Endodermal cell (in vitro differentiated cells): ENCODE results near the gene TRPM6. TPM values are rescaled to one million over a fixed set of nuclear protein-coding genes. Genes with fewer than 3 reads are reported as not detected.

Experiments used
- DNase-seq: peaks from one replicate; pipeline ENCODE4 v3.0.0-alpha.2; 2017
- H3K27ac ChIP-seq: 2 replicates; pipeline ENCODE4 v1.5.1; 2013; ENCODE audit warnings: mild to moderate bottlenecking, low read depth, low read length, moderate library complexity
- H3K27me3 ChIP-seq: 2 replicates; pipeline ENCODE4 v1.6.1; 2013; ENCODE audit warnings: mild to moderate bottlenecking, low read length, moderate library complexity; ENCODE audit not compliant: insufficient read depth, control insufficient read depth, poor library complexity, severe bottlenecking
- H3K36me3 ChIP-seq: 2 replicates; pipeline ENCODE4 v1.7.0; 2013; ENCODE audit warnings: mild to moderate bottlenecking, low read length, moderate library complexity; ENCODE audit not compliant: control insufficient read depth, insufficient read depth
- H3K4me1 ChIP-seq: one replicate; pipeline ENCODE4 v1.7.0; 2013; ENCODE audit warnings: low read length; ENCODE audit not compliant: control insufficient read depth, insufficient read depth
- H3K4me3 ChIP-seq: 2 replicates; pipeline ENCODE4 v1.5.1; 2013; ENCODE audit warnings: mild to moderate bottlenecking, low read length, moderate library complexity
- H3K9ac ChIP-seq: 2 replicates; pipeline ENCODE4 v1.6.1; 2013; ENCODE audit warnings: mild to moderate bottlenecking, low read length, moderate library complexity; ENCODE audit not compliant: poor library complexity, severe bottlenecking; ENCODE audit errors: extremely low read depth
- H3K9me3 ChIP-seq: 2 replicates; pipeline ENCODE4 v1.6.1; 2013; ENCODE audit warnings: mild to moderate bottlenecking, low read length, moderate library complexity; ENCODE audit not compliant: control insufficient read depth
- H3K27ac Mint-ChIP-seq: 2 replicates; pipeline ENCODE4 v1.8.0; 2020; ENCODE audit warnings: mixed read lengths
- H3K27me3 Mint-ChIP-seq: 2 replicates; pipeline ENCODE4 v1.8.0; 2021; ENCODE audit warnings: mild to moderate bottlenecking, mixed read lengths; ENCODE audit not compliant: insufficient read depth
- H3K36me3 Mint-ChIP-seq: 2 replicates; pipeline ENCODE4 v1.8.0; 2020; ENCODE audit warnings: low read depth, mixed read lengths
- H3K4me1 Mint-ChIP-seq: 2 replicates; pipeline ENCODE4 v1.8.0; 2020; ENCODE audit warnings: mixed read lengths
- H3K4me3 Mint-ChIP-seq: 2 replicates; pipeline ENCODE4 v1.8.0; 2020; ENCODE audit warnings: mild to moderate bottlenecking, moderate library complexity, mixed read lengths
- H3K9me3 Mint-ChIP-seq: 2 replicates; pipeline ENCODE4 v1.8.0; 2020; ENCODE audit warnings: mild to moderate bottlenecking, mixed read lengths
- CTCF ChIP-seq: fragments of 200-600 bp; sonication (generic); conservative IDR thresholded peaks from 2 replicates; pipeline ENCODE4 v1.5.0; 2021; ENCODE audit warnings: antibody characterized with exemption, mild to moderate bottlenecking
- WGBS, 2 experiments: methylation state at CpG; one replicate each; pipeline versions ENCODE4 v1.1.5 to v1.1.7; 2013; ENCODE audit warnings: missing lambda C conversion rate in 2 of 2, mixed read lengths in 1 of 2; ENCODE audit not compliant: insufficient coverage in 1 of 2, insufficient read length in 1 of 2; 5-methylcytosine and 5-hydroxymethylcytosine counted together
- total RNA-seq, 2 donors: library from RNA; stranded (reverse); fragmentation: NEBNext Ultra II Directional in 1 of 2; extraction: Animal tissue kit (Norgen Biotek cat#: 25700) in 1 of 2; gene quantifications; 2 replicates in 1 of 2; 3 replicates in 1 of 2; pipeline ENCODE4 v1.2.1, GENCODE V29; 2021

Gene TRPM6
- total RNA-seq, 2 donors from 2014 or later: 1.2 to 1.7 TPM

- Histone ChIP-seq H3K9me3 (peaks cover 20% of the 10 kb centered on the region), H3K36me3 (no peaks in the 10 kb centered on the region), H3K27ac (no peak overlapping the region), H3K4me3 (no peak overlapping the region), H3K4me1 (no peaks in the 10 kb centered on the region), H3K9ac (no peak overlapping the region), H3K27me3 (peaks cover 94% of the 10 kb centered on the region)
- peaks cover 18% of the 10 kb centered on the region for H3K4me1 Mint-ChIP-seq
- H3K27me3 Mint-ChIP-seq: peaks cover 91% of the 10 kb centered on the region
- no peak overlapping the region for H3K27ac Mint-ChIP-seq
- WGBS, 2 experiments: 94 to 100% methylated on average over 2 of the region's 2 CpGs
- no peak for TF ChIP-seq CTCF
- peaks cover 2% of the 10 kb centered on the region for H3K9me3 Mint-ChIP-seq
- H3K36me3 Mint-ChIP-seq: no peaks in the 10 kb centered on the region
- DNase-seq: no peak
- H3K4me3 Mint-ChIP-seq: no peak overlapping the region
Observed at GRCh38 chr9:74874220-74874619, 13.5 kb downstream of the TRPM6 start.

GRCh38 chr9:74872619-74873233 lies 15.0 kb downstream of the TRPM6 start:
- TF ChIP-seq CTCF: no peak
- H3K36me3 ChIP-seq: no peaks in the 10 kb centered on the region
- Mint-ChIP-seq H3K27ac (no peak overlapping the region), H3K36me3 (no peaks in the 10 kb centered on the region), H3K27me3 (peaks cover 87% of the 10 kb centered on the region), H3K9me3 (no peaks in the 10 kb centered on the region), H3K4me3 (no peak overlapping the region), H3K4me1 (peaks cover 18% of the 10 kb centered on the region)
- 86 to 97% methylated on average over 6 to 9 of the region's 9 CpGs for WGBS, 2 experiments
- DNase-seq: no peak
- H3K27me3 ChIP-seq: peaks cover 88% of the 10 kb centered on the region
- H3K27ac ChIP-seq: no peak overlapping the region
- H3K4me3 ChIP-seq: no peak overlapping the region
- H3K4me1 ChIP-seq: no peaks in the 10 kb centered on the region
- H3K9ac ChIP-seq: no peak overlapping the region
- H3K9me3 ChIP-seq: peaks cover 9% of the 10 kb centered on the region

- Histone ChIP-seq H3K4me1 (no peaks in the 10 kb centered on the region), H3K27ac (no peak overlapping the region), H3K36me3 (no peaks in the 10 kb centered on the region), H3K4me3 (no peak overlapping the region), H3K9ac (no peak overlapping the region), H3K9me3 (no peaks in the 10 kb centered on the region), H3K27me3 (peaks cover 47% of the 10 kb centered on the region)
- H3K9me3 Mint-ChIP-seq: no peaks in the 10 kb centered on the region
- H3K27ac Mint-ChIP-seq: no peak overlapping the region
- no peak for DNase-seq
- H3K36me3 Mint-ChIP-seq: no peaks in the 10 kb centered on the region
- no peaks in the 10 kb centered on the region for H3K4me1 Mint-ChIP-seq
- TF ChIP-seq CTCF: no peak
- H3K27me3 Mint-ChIP-seq: peaks cover 52% of the 10 kb centered on the region
- 78% methylated on average over 4 of the region's 4 CpGs; no CpG with 5 or more reads in 1 of the 2 experiments for WGBS, 2 experiments
- H3K4me3 Mint-ChIP-seq: no peak overlapping the region
Observed at GRCh38 chr9:74867483-74867882, 20.2 kb downstream of the TRPM6 start.
